Breast epithelium (tissue), 3 donors: Measurements from ENCODE around the gene MARS1.

Source experiments
- POLR2A ChIP-seq: fragments of 450-650 bp; IDR thresholded peaks from one replicate; pipeline ENCODE4 v1.6.1; 2016; ENCODE audit warnings: antibody characterized with exemption, mild to moderate bottlenecking, moderate library complexity
- TF ChIP-seq, protein P1 (sequence below), 3 donors: fragments of 450-650 bp; IDR thresholded peaks; one replicate each; pipeline ENCODE4 v1.5.1; 2016 to 2017; ENCODE audit warnings: antibody characterized with exemption in 3 of 3, mild to moderate bottlenecking in 3 of 3, moderate library complexity in 3 of 3

DNA sequence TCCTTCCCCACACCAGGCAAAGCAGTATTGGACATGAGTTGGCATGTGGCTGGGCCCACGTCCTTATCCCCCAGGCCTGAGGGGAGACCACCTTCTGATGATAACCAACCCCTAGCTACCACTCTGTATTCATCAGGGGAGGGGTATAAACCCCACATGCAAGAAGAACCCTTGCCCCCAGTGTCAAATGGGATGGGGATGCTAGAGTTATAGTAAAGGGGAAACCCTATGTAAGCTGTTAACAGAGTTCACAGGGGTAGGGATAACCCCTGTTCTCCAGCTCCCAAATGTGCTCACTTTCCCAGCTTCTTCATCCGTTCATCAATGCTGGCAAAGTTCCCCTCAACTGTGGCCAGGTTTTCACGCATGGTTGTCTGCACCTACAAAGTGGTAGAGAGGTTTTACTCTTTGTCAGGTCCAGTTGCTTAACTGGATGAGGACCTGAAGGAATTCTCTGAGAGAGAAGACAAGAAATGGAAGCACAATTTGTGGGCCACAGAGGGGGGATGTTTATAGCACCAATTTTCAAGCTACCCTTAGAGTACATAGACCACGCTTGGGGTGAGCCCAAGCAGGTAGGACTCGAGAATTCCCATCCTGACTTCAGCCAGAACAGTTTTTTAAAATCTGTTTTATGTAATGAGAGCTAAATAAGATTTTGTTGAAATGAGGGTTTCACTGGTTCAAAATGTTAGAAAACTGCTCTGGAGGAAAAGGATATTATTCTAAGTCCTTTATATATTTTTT is 42.7 kb downstream of the MARS1 start:
- TF ChIP-seq POLR2A = no peak
- TF ChIP-seq, protein P1, sequence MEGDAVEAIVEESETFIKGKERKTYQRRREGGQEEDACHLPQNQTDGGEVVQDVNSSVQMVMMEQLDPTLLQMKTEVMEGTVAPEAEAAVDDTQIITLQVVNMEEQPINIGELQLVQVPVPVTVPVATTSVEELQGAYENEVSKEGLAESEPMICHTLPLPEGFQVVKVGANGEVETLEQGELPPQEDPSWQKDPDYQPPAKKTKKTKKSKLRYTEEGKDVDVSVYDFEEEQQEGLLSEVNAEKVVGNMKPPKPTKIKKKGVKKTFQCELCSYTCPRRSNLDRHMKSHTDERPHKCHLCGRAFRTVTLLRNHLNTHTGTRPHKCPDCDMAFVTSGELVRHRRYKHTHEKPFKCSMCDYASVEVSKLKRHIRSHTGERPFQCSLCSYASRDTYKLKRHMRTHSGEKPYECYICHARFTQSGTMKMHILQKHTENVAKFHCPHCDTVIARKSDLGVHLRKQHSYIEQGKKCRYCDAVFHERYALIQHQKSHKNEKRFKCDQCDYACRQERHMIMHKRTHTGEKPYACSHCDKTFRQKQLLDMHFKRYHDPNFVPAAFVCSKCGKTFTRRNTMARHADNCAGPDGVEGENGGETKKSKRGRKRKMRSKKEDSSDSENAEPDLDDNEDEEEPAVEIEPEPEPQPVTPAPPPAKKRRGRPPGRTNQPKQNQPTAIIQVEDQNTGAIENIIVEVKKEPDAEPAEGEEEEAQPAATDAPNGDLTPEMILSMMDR (IDR thresholded peaks at IDR 0.05) = no peak
